Spleen (tissue), 11 donors: ENCODE measurements around the gene RRP1. TPM values are rescaled to one million over a fixed set of nuclear protein-coding genes. Genes with fewer than 3 reads are reported as not detected.

ENCODE experiments used
- DNase-seq: peaks from one replicate; pipeline ENCODE4 v3.0.0-alpha.2; 2020
- H3K27ac ChIP-seq, 8 donors: fragments of 200-600 bp; sonication (generic) in 7 of 8; 1 replicate in 4 of 8; 2 replicates in 4 of 8; pipeline versions ENCODE4 v1.5.0 to v1.8.0; 2016 to 2021; ENCODE audit warnings: inconsistent platforms in 4 of 8, mild to moderate bottlenecking in 4 of 8, moderate library complexity in 1 of 8
- H3K27me3 ChIP-seq, 7 donors: fragments of 200-600 bp; sonication (generic) in 6 of 7; replicated peaks in 1 of 7; 1 replicate in 4 of 7; 2 replicates in 3 of 7; pipeline versions ENCODE4 v1.5.0 to v1.8.0; 2016 to 2021; ENCODE audit warnings: inconsistent platforms in 3 of 7, mild to moderate bottlenecking in 1 of 7
- H3K36me3 ChIP-seq, 6 donors: fragments of 200-600 bp; sonication (generic) in 5 of 6; 1 replicate in 4 of 6; 2 replicates in 2 of 6; pipeline versions ENCODE4 v1.5.0 to v1.8.0; 2016 to 2021; ENCODE audit warnings: inconsistent platforms in 2 of 6
- H3K4me1 ChIP-seq, 6 donors: fragments of 200-600 bp; sonication (generic) in 5 of 6; 1 replicate in 3 of 6; 2 replicates in 3 of 6; pipeline versions ENCODE4 v1.5.0 to v1.8.0; 2016 to 2021; ENCODE audit warnings: inconsistent platforms in 3 of 6
- H3K4me3 ChIP-seq, 8 donors: fragments of 200-600 bp; sonication (generic) in 7 of 8; 1 replicate in 4 of 8; 2 replicates in 4 of 8; pipeline versions ENCODE4 v1.5.0 to v1.8.0; 2016 to 2021; ENCODE audit warnings: inconsistent platforms in 4 of 8, mild to moderate bottlenecking in 4 of 8, moderate library complexity in 2 of 8
- H3K9me3 ChIP-seq, 8 donors: fragments of 200-600 bp; sonication (generic) in 7 of 8; 1 replicate in 4 of 8; 2 replicates in 4 of 8; pipeline versions ENCODE4 v1.5.0 to v1.8.0; 2016 to 2021; ENCODE audit warnings: inconsistent platforms in 4 of 8
- CTCF ChIP-seq, 11 experiments: fragments of 200-600 bp in 7 of 11; fragments of 450-650 bp in 4 of 11; sonication (generic) in 4 of 11; IDR thresholded peaks in 8 of 11; conservative IDR thresholded peaks in 3 of 11; 1 replicate in 7 of 11; 2 replicates in 4 of 11; pipeline versions ENCODE4 v1.4.0 to v1.8.0; 2016 to 2021; ENCODE audit warnings: antibody characterized with exemption in 11 of 11, inconsistent platforms in 4 of 11, mild to moderate bottlenecking in 1 of 11
- POLR2A ChIP-seq, 3 donors: fragments of 450-650 bp; IDR thresholded peaks; one replicate each; pipeline ENCODE4 v1.5.1; 2017; ENCODE audit warnings: antibody characterized with exemption in 3 of 3, mild to moderate bottlenecking in 1 of 3
- POLR2AphosphoS5 ChIP-seq, 3 donors: sonication (generic); formaldehyde crosslinking; IDR thresholded peaks; one replicate each; pipeline ENCODE4 v1.5.1; 2017; ENCODE audit warnings: antibody characterized with exemption in 3 of 3
- WGBS, 5 donors: extraction: QIAGEN DNeasy Blood & Tissue Kit in 3 of 5; methylation state at CpG; one replicate each; pipeline versions ENCODE4 v1.1.5 to v1.1.7; 2013 to 2018; 5-methylcytosine and 5-hydroxymethylcytosine counted together
- intact Hi-C: fragments of 100-400 bp; cut with DNase I; formaldehyde crosslinking; loops from one replicate; pipeline ENCODE4 v1.15.0; 2023; ENCODE audit warnings: low total_unique reads
- polyA plus RNA-seq, 3 donors: library from polyadenylated mRNA; stranded (reverse); fragments of 200-250 nt; gene quantifications; one replicate each; pipeline ENCODE4 v1.2.1, GENCODE V29; 2013
- total RNA-seq, 7 donors: library from RNA; depleted of rRNA in 3 of 7; stranded (reverse); fragments of >200 nt in 3 of 7; fragmentation: NEBNext Ultra II Directional in 4 of 7; extraction: Animal tissue kit (Norgen Biotek cat#: 25700) in 4 of 7; gene quantifications; one replicate each; pipeline versions ENCODE4 v1.1.0 to v1.2.1, GENCODE V29; 2016 to 2021
- donor health status: healthy with polysubstance abuse.
- donor health status: DM: no; HTN: no; CAD: no; lungs with moderate emphysema.
- donor health status: DM: no; HTN: no; CAD: no.
- donor health status: Bipolar disorder and iron deficiency.
- donor health status: healthy.
- donor health status: DM: no; HTN: no; CAD: no.
- donor health status: DM: yes; HTN: yes; CAD: no.

The RRP1 gene
- total and polyA plus RNA-seq, 10 donors: 11.5 to 26.9 (median 18.6) TPM

DNA sequence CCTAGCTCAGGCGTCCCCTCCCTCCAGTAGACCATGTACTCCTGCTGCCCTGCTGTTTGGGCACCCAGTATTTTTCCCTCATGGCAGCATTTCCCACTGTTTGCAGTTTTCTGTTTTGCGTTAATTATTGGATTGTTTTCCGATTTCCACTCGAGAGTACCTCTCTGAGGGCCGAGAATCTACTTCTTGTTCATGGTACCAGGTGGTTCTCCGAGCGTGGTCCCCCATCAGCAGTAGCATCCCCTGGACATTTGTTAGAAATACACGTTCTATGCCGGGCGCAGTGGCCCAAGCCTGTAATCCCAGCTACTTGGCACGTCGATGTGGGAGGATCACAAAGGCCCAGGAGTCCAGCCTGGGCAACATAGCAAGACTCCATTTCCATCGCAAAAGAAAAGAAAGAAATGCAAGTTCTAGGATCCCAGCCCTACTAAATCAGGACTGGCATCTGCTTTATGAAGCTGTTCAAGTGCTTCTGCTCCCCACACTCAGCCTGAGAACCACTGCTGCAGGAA is 690 bp downstream of the RRP1 start:
- Histone ChIP-seq H3K27me3 (no peaks in the 10 kb centered on the region), H3K4me3 (peak overlapping the region; percentile 79 to 98 (median 96)), H3K27ac (peak overlapping the region in 5 of 8 donors; percentile 88 to 94 (median 90)), H3K4me1 (peaks cover 14 to 44% (median 24%) of the 10 kb centered on the region in 6 donors), H3K36me3 (peaks cover 0 to 40% (median 37%) of the 10 kb centered on the region in 6 donors), H3K9me3 (no peaks in the 10 kb centered on the region)
- intact Hi-C loops: no loop called here
- WGBS, 5 donors: 15 to 20% (median 18%) methylated on average over 13 of the region's 13 CpGs
- no peak for TF ChIP-seq POLR2AphosphoS5 (IDR thresholded peaks at IDR 0.05)
- TF ChIP-seq POLR2A (IDR thresholded peaks at IDR 0.05): no peak
- no peak for TF ChIP-seq CTCF (IDR thresholded peaks at IDR 0.05 in 8 of 11, conservative IDR thresholded peaks at IDR 0.05 in 3 of 11)
- DNase-seq: no peak

DNA sequence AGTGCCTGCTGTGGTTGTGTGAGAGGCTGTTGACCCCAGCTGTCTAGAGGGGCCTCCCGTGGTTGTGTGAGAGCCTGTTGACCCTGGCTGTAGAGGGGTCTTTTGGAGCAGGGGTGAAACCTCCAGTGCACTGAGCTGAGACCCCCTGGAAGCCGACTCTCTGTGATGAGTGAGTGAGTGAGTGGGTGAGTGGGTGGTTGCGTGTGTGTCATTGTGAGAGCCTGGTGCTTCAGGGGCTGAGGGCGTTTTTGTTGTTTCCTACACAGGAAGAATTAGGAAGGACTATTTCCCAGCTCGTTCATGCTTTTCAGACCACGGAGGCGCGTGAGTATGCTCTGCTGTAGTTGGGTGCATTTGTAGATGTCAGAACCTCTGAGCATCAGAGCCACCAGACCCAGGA is 3.0 kb downstream of the RRP1 start:
- Histone ChIP-seq H3K27me3 (no peaks in the 10 kb centered on the region), H3K36me3 (peaks cover 4 to 64% (median 60%) of the 10 kb centered on the region in 6 donors), H3K9me3 (no peaks in the 10 kb centered on the region), H3K4me3 (no peak overlapping the region), H3K27ac (no peak overlapping the region), H3K4me1 (peaks cover 14 to 48% (median 24%) of the 10 kb centered on the region in 6 donors)
- WGBS, 5 donors: 80 to 86% (median 81%) methylated on average over 8 of the region's 8 CpGs
- no peak for DNase-seq
- TF ChIP-seq CTCF (IDR thresholded peaks at IDR 0.05 in 8 of 11, conservative IDR thresholded peaks at IDR 0.05 in 3 of 11): no peak
- no peak for TF ChIP-seq POLR2AphosphoS5 (IDR thresholded peaks at IDR 0.05)
- no peak for TF ChIP-seq POLR2A (IDR thresholded peaks at IDR 0.05)
- intact Hi-C loops: no loop called here

- H3K36me3 ChIP-seq: peaks cover 4 to 72% (median 69%) of the 10 kb centered on the region in 6 donors
- 91 to 97% (median 95%) methylated on average over 9 to 16 of the region's 16 CpGs for WGBS, 5 donors
- no peak for TF ChIP-seq POLR2A (IDR thresholded peaks at IDR 0.05)
- TF ChIP-seq CTCF (IDR thresholded peaks at IDR 0.05 in 8 of 11, conservative IDR thresholded peaks at IDR 0.05 in 3 of 11): no peak
- TF ChIP-seq POLR2AphosphoS5 (IDR thresholded peaks at IDR 0.05): no peak
- no peak overlapping the region for H3K27ac ChIP-seq
- no peaks in the 10 kb centered on the region for H3K9me3 ChIP-seq
- DNase-seq: peak; percentile 69
- intact Hi-C loops: no loop called here
- peaks cover 14 to 45% (median 24%) of the 10 kb centered on the region in 6 donors for H3K4me1 ChIP-seq
- H3K27me3 ChIP-seq: no peaks in the 10 kb centered on the region
- H3K4me3 ChIP-seq: no peak overlapping the region
Observed at GRCh38 chr21:43793243-43793642, 3.9 kb downstream of the RRP1 start.

- no peaks in the 10 kb centered on the region for H3K9me3 ChIP-seq
- 87 to 95% (median 91%) methylated on average over 5 to 12 of the region's 12 CpGs for WGBS, 5 donors
- H3K36me3 ChIP-seq: peaks cover 4 to 83% (median 80%) of the 10 kb centered on the region in 6 donors
- peaks cover 14 to 37% (median 18%) of the 10 kb centered on the region in 6 donors for H3K4me1 ChIP-seq
- H3K27ac ChIP-seq: no peak overlapping the region
- H3K27me3 ChIP-seq: no peaks in the 10 kb centered on the region
- TF ChIP-seq CTCF (IDR thresholded peaks at IDR 0.05 in 8 of 11, conservative IDR thresholded peaks at IDR 0.05 in 3 of 11): no peak
- peak in 1 of 3 donors; percentile 6 for TF ChIP-seq POLR2AphosphoS5 (IDR thresholded peaks at IDR 0.05)
- no peak overlapping the region for H3K4me3 ChIP-seq
- intact Hi-C loops: no loop called here
- DNase-seq: peak; percentile 73
Observed at GRCh38 chr21:43794311-43794710, 4.9 kb downstream of the RRP1 start.
